Type B pancreatic cell (in vitro differentiated cells): ENCODE measurements around the gene PIK3AP1. TPM values are rescaled to one million over a fixed set of nuclear protein-coding genes. Genes with fewer than 3 reads are reported as not detected.
A peak's percentile ranks its signal among the peaks of the same experiment; 100 is the strongest.

Experiments used
- DNase-seq: peaks from one replicate; pipeline ENCODE4 v3.0.0; 2021; ENCODE audit warnings: mixed read lengths; ENCODE audit not compliant: unreplicated experiment; ENCODE audit errors: extremely low spot score
- H3K27ac Mint-ChIP-seq: 2 replicates; pipeline ENCODE4 v1.8.0; 2021; ENCODE audit warnings: mild to moderate bottlenecking, mixed read lengths
- H3K27me3 Mint-ChIP-seq: 2 replicates; pipeline ENCODE4 v1.8.0; 2021; ENCODE audit warnings: mixed read lengths
- H3K36me3 Mint-ChIP-seq: 2 replicates; pipeline ENCODE4 v1.8.0; 2021; ENCODE audit warnings: mixed read lengths
- H3K4me1 Mint-ChIP-seq: one replicate; pipeline ENCODE4 v1.8.0; 2021; ENCODE audit warnings: mixed read lengths; ENCODE audit not compliant: unreplicated experiment
- H3K4me3 Mint-ChIP-seq: 2 replicates; pipeline ENCODE4 v1.8.0; 2021; ENCODE audit warnings: mild to moderate bottlenecking, mixed read lengths
- H3K9me3 Mint-ChIP-seq: 2 replicates; pipeline ENCODE4 v1.8.0; 2021; ENCODE audit warnings: mixed read lengths
- CTCF ChIP-seq: fragments of 200-600 bp; sonication (generic); conservative IDR thresholded peaks from 2 replicates; pipeline ENCODE4 v1.5.0; 2021; ENCODE audit warnings: antibody characterized with exemption, mild to moderate bottlenecking
- total RNA-seq: library from RNA; stranded (reverse); gene quantifications from 2 replicates; pipeline ENCODE4 v1.2.1, GENCODE V29; 2021; ENCODE audit warnings: low replicate concordance

Gene PIK3AP1
- total RNA-seq, 1 donor from 2014 or later, result 3.5 TPM

GRCh38 chr10:96612055-96612830 lies 108.1 kb downstream of the PIK3AP1 start:
- Mint-ChIP-seq H3K27me3 (no peaks in the 10 kb centered on the region), H3K36me3 (no peaks in the 10 kb centered on the region), H3K27ac (peak overlapping the region; percentile 80), H3K9me3 (no peaks in the 10 kb centered on the region), H3K4me3 (peak overlapping the region; percentile 25), H3K4me1 (peaks cover 23% of the 10 kb centered on the region)
- no peak for TF ChIP-seq CTCF
- DNase-seq, result no peak

GRCh38 chr10:96610817-96611216 lies 109.5 kb downstream of the PIK3AP1 start:
- no peak for DNase-seq
- no peaks in the 10 kb centered on the region for H3K9me3 Mint-ChIP-seq
- no peak for TF ChIP-seq CTCF
- peaks cover 23% of the 10 kb centered on the region for H3K4me1 Mint-ChIP-seq
- H3K4me3 Mint-ChIP-seq, result no peak overlapping the region
- no peak overlapping the region for H3K27ac Mint-ChIP-seq
- H3K27me3 Mint-ChIP-seq, result no peaks in the 10 kb centered on the region
- H3K36me3 Mint-ChIP-seq, result no peaks in the 10 kb centered on the region

- Mint-ChIP-seq H3K27ac (peak overlapping the region; percentile 60), H3K9me3 (no peaks in the 10 kb centered on the region), H3K4me3 (no peak overlapping the region), H3K36me3 (no peaks in the 10 kb centered on the region), H3K27me3 (no peaks in the 10 kb centered on the region), H3K4me1 (peaks cover 21% of the 10 kb centered on the region)
- DNase-seq, result no peak
- no peak for TF ChIP-seq CTCF
Observed at GRCh38 chr10:96609510-96609909, 110.8 kb downstream of the PIK3AP1 start.

GRCh38 chr10:96608805-96609204 lies 111.5 kb downstream of the PIK3AP1 start:
- Mint-ChIP-seq H3K9me3 (no peaks in the 10 kb centered on the region), H3K27me3 (no peaks in the 10 kb centered on the region), H3K4me3 (no peak overlapping the region), H3K4me1 (peaks cover 16% of the 10 kb centered on the region), H3K27ac (no peak overlapping the region), H3K36me3 (no peaks in the 10 kb centered on the region)
- DNase-seq, result no peak
- TF ChIP-seq CTCF, result no peak

GRCh38 chr10:96608262-96608661 lies 112.1 kb downstream of the PIK3AP1 start:
- Mint-ChIP-seq H3K27ac (peak overlapping the region; percentile 57), H3K27me3 (no peaks in the 10 kb centered on the region), H3K36me3 (no peaks in the 10 kb centered on the region), H3K4me3 (no peak overlapping the region), H3K9me3 (no peaks in the 10 kb centered on the region), H3K4me1 (peaks cover 16% of the 10 kb centered on the region)
- no peak for TF ChIP-seq CTCF
- DNase-seq, result no peak
